A549 (cell line): ENCODE results near the gene DHRS12. TPM values are rescaled to one million over a fixed set of nuclear protein-coding genes. Genes with fewer than 3 reads are reported as not detected.

Experiments
- ATAC-seq, 2 experiments: fragments of 200-7000 bp in 1 of 2; fragments of >200 bp in 1 of 2; cut with Nextera tagmentation in 1 of 2; cut with Tn5 transposase in 1 of 2; 3 replicates each; pipeline versions ENCODE4 v1.8.0 to v1.9.1; 2018 to 2020; ENCODE audit warnings: mild to moderate bottlenecking in 1 of 2, moderate library complexity in 1 of 2
- CTCF ChIA-PET: fragments of 300-600 bp; sonication (Branson Sonifier 250); formaldehyde crosslinking; extraction: SDS; loops from one replicate; lab custom pipeline; 2021; ENCODE audit warnings: antibody characterized with exemption, inconsistent platforms; lab: Yijun Ruan, JAX
- POLR2A ChIA-PET: fragments of 350-600 bp; formaldehyde crosslinking; extraction: SDS; loops from one replicate; lab custom pipeline; 2021; ENCODE audit warnings: antibody characterized with exemption, inconsistent platforms; lab: Yijun Ruan, JAX
- DNase-seq, 2 experiments: peaks; one replicate each; pipeline versions ENCODE4 v3.0.0 to v3.0.0-alpha.2; 2011 to 2016; ENCODE audit warnings: low read depth in 1 of 2, low spot score in 1 of 2
- FAIRE-seq: peaks from 2 replicates; lab custom pipeline; 2011; peaks lifted over from hg19 to GRCh38; lab: Jason Lieb, UNC
- H3K27ac ChIP-seq, 2 experiments: fragments of >200 bp; sonication (Bioruptor Twin); formaldehyde crosslinking; 3 replicates each; pipeline ENCODE4 v1.5.1; 2016 to 2017
- H3K4me1 ChIP-seq: fragments of >200 bp; sonication (Bioruptor Twin); formaldehyde crosslinking; 3 replicates; pipeline ENCODE4 v1.6.1; 2016
- H3K4me2 ChIP-seq: fragments of >200 bp; sonication (Bioruptor Twin); formaldehyde crosslinking; 3 replicates; pipeline ENCODE4 v1.6.1; 2016
- H3K4me3 ChIP-seq: fragments of >200 bp; sonication (Bioruptor Twin); formaldehyde crosslinking; 3 replicates; pipeline ENCODE4 v1.5.1; 2016
- H3K9me3 ChIP-seq: fragments of >200 bp; sonication (Bioruptor Twin); formaldehyde crosslinking; 3 replicates; pipeline ENCODE4 v1.6.1; 2016
- BHLHE40 ChIP-seq: IDR thresholded peaks from 2 replicates; pipeline ENCODE4 v1.6.1; 2012; ENCODE audit warnings: low read depth, low read length, inconsistent platforms
- EP300 ChIP-seq, 2 experiments: fragments of >200 bp; sonication (Bioruptor Twin); formaldehyde crosslinking; IDR thresholded peaks; 2 replicates in 1 of 2; 3 replicates in 1 of 2; pipeline ENCODE4 v1.6.1; 2016 to 2017
- HDAC2 ChIP-seq: fragments of 200-600 bp; sonication (generic); IDR thresholded peaks from 2 replicates; pipeline ENCODE4 v1.6.1; 2016
- HOXB13 ChIP-seq: fragments of 250-450 bp; sonication (Bioruptor Pico); IDR thresholded peaks from 2 replicates; pipeline ENCODE4 v1.5.0; 2020; ENCODE audit warnings: low read depth, mild to moderate bottlenecking, moderate library complexity
- HOXB5 ChIP-seq: fragments of 250-450 bp; sonication (Bioruptor Pico); IDR thresholded peaks from 2 replicates; pipeline ENCODE4 v1.5.0; 2020; ENCODE audit warnings: mild to moderate bottlenecking, moderate library complexity
- KDM1A ChIP-seq: fragments of 200-600 bp; sonication (generic); IDR thresholded peaks from 2 replicates; pipeline ENCODE4 v1.6.1; 2016; ENCODE audit warnings: low read depth, mild to moderate bottlenecking
- MAFK ChIP-seq: fragments of 450-650 bp; IDR thresholded peaks from 2 replicates; pipeline ENCODE4 v1.6.1; 2014; ENCODE audit not compliant: partially characterized antibody
- MAZ ChIP-seq: fragments of 150-350 bp; IDR thresholded peaks from 2 replicates; pipeline ENCODE4 v1.6.1; 2014; ENCODE audit warnings: antibody characterized with exemption, low read depth, low read length, borderline replicate concordance
- RAD21 ChIP-seq, 2 experiments: fragments of >200 bp in 1 of 2; sonication (Bioruptor Twin) in 1 of 2; formaldehyde crosslinking in 1 of 2; IDR thresholded peaks in 1 of 2; conservative IDR thresholded peaks in 1 of 2; 2 replicates in 1 of 2; 3 replicates in 1 of 2; pipeline ENCODE4 v1.6.1; 2012 to 2018; ENCODE audit warnings: inconsistent platforms in 1 of 2
- RARB ChIP-seq: fragments of 250-450 bp; sonication (Bioruptor Pico); IDR thresholded peaks from 2 replicates; pipeline ENCODE4 v1.8.0; 2021; ENCODE audit warnings: mild to moderate bottlenecking, moderate library complexity
- RCOR1 ChIP-seq: fragments of 150-350 bp; IDR thresholded peaks from 2 replicates; pipeline ENCODE4 v1.6.1; 2014; ENCODE audit warnings: antibody characterized with exemption, low read length, low read depth
- SMC3 ChIP-seq: fragments of >200 bp; sonication (Bioruptor Twin); formaldehyde crosslinking; IDR thresholded peaks from 3 replicates; pipeline ENCODE4 v1.6.1; 2018; ENCODE audit warnings: inconsistent platforms
- SREBF2 ChIP-seq: fragments of 450-650 bp; IDR thresholded peaks from 2 replicates; pipeline ENCODE4 v1.6.1; 2014; ENCODE audit warnings: mild to moderate bottlenecking, moderate library complexity
- TFCP2L1 ChIP-seq: fragments of 250-450 bp; sonication (Bioruptor Pico); IDR thresholded peaks from 2 replicates; pipeline ENCODE4 v1.5.0; 2021; ENCODE audit warnings: mild to moderate bottlenecking
- ZFP36 ChIP-seq: fragments of 450-650 bp; IDR thresholded peaks from 2 replicates; pipeline ENCODE4 v1.6.1; 2014; ENCODE audit warnings: borderline replicate concordance; ENCODE audit not compliant: partially characterized antibody
- WGBS: methylation state at CpG from one replicate; pipeline ENCODE4 v1.1.6; 2017; ENCODE audit errors: missing lambda C conversion rate; 5-methylcytosine and 5-hydroxymethylcytosine counted together
- polyA plus RNA-seq, 4 experiments: library from polyadenylated mRNA; depleted of rRNA in 3 of 4; stranded (reverse); fragments of >200 nt; fragmentation: RNase III in 1 of 4; extraction: RNeasy Plus Mini Kit Qiagen cat#74134 plus additional on column Dnase treatment in 1 of 4; gene quantifications; 2 replicates in 3 of 4; 3 replicates in 1 of 4; pipeline ENCODE4 v1.2.3, GENCODE V29; 2011 to 2017
- TF ChIP-seq, protein P1 (sequence below): fragments of 450-650 bp; IDR thresholded peaks from 2 replicates; pipeline ENCODE4 v1.6.1; 2014; ENCODE audit warnings: antibody characterized with exemption
- TF ChIP-seq, protein P2 (sequence below): fragments of >200 bp; sonication (Bioruptor Twin); formaldehyde crosslinking; IDR thresholded peaks from 3 replicates; pipeline ENCODE4 v1.5.1; 2016
- TF ChIP-seq, protein P3 (sequence below): fragments of 250-450 bp; sonication (Bioruptor Pico); IDR thresholded peaks from 2 replicates; pipeline ENCODE4 v1.5.0; 2021; ENCODE audit warnings: mild to moderate bottlenecking, moderate library complexity, borderline replicate concordance

Gene DHRS12
- polyA plus RNA-seq, 2 of the 4 experiments (the other 2 are of a cell fraction): 4.2 to 7.5 TPM

DNA sequence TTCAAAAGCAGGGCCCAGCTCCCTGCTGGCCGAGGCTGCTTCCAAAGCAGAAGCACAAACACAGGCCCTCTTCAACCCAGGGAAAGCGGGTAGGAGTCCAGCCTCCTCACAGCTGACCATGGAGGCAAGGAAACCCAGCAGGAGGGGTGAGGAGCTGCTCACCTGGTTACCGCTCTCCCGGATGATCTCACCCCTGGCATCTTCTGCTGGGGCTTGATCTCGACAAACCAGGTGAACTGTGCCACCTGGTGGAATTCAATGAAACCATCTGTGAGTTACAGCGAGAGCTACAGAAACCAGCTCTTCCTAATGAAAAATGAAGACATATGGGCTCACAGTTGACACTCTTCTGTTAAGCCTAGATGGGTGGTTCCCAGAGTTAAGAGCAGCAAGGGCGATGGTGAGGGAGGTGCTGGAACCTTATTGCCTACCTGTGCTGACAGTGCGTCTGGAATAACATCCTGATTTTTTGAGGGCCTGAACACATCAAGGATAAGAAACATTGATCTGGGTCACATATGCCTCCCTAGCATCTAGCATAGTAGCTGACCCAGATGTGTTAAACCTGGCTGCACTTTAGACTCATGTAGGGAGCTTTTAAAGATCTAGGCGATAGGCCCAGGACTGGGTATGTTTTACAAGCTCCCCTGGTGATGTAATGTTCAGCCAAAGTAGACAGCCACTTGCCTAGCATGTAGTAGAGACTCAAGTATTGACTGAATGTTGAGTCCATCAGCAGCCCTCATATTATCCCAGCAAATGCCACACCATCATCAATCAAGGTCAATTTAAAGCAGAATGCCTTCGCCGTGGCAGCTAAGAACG is 6.1 kb downstream of the DHRS12 start:
- 51% methylated on average over 12 of the region's 12 CpGs for WGBS

DNA sequence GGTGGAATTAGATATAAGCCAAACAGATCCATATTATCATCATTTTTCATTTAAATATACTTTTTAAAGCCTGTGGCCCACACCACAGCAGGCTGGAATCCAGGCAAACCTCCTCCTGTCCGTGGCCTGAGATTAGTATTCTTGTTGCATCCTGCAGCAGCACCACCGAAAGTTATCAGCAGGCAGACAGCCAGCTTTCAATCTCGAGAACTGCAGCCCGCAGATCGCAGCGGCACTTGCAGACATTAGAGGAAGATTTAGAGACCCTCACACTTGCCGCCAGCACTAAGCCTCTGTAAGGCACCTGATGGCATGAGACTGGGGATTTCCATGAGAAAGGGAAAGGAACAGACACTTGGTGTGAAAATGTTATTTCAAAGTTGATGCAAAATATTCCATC is 7.4 kb downstream of the DHRS12 start:
- Histone ChIP-seq H3K9me3 (no peaks in the 10 kb centered on the region), H3K4me1 (peaks cover 20% of the 10 kb centered on the region), H3K27ac (no peak overlapping the region), H3K4me2 (no peak overlapping the region), H3K4me3 (no peak overlapping the region)
- TF ChIP-seq, protein P1, sequence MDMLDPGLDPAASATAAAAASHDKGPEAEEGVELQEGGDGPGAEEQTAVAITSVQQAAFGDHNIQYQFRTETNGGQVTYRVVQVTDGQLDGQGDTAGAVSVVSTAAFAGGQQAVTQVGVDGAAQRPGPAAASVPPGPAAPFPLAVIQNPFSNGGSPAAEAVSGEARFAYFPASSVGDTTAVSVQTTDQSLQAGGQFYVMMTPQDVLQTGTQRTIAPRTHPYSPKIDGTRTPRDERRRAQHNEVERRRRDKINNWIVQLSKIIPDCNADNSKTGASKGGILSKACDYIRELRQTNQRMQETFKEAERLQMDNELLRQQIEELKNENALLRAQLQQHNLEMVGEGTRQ: no peak
- TF ChIP-seq SREBF2 (no peak), HOXB5 (CRISPR knock-in tag) (no peak), SMC3 (no peak), HDAC2 (no peak), TFCP2L1 (CRISPR knock-in tag) (no peak), ZFP36 (no peak), BHLHE40 (no peak)
- ChIA-PET CTCF (interaction anchor here (0.9 to 3.7 kb wide), 23 partner anchors 10 to 671 kb away, joined by 3 to 35 read pairs (median 5); no protein-coding TSS in a partner anchor), POLR2A (no interaction called here)
- no peak for FAIRE-seq
- no peak for ATAC-seq
- no peak for DNase-seq
- WGBS: 92% methylated on average over 3 of the region's 7 CpGs

More for the DNA sequence above, 6.1 kb downstream of the DHRS12 start:
- DNase-seq (peak; percentile 44 to 67), ATAC-seq (peak; percentile 63 to 81), FAIRE-seq (no peak)
- no peaks in the 10 kb centered on the region for H3K9me3 ChIP-seq
- H3K27ac ChIP-seq: peak overlapping the region; percentile 51; a peak in 3 of 6 replicates
- ChIA-PET CTCF (interaction anchor here (0.6 to 3.7 kb wide), 50 partner anchors 8 to 672 kb away, joined by 3 to 35 read pairs (median 4); partner anchors contain the start of gene INTS6), POLR2A (interaction anchor here (0.6 to 1.1 kb wide), 4 partner anchors 214 to 649 kb away, joined by 3 to 13 read pairs (median 4); partner anchors contain the start of gene INTS6)
- H3K4me2 ChIP-seq: no peak overlapping the region
- H3K4me1 ChIP-seq: peaks cover 31% of the 10 kb centered on the region
- TF ChIP-seq, protein P2, sequence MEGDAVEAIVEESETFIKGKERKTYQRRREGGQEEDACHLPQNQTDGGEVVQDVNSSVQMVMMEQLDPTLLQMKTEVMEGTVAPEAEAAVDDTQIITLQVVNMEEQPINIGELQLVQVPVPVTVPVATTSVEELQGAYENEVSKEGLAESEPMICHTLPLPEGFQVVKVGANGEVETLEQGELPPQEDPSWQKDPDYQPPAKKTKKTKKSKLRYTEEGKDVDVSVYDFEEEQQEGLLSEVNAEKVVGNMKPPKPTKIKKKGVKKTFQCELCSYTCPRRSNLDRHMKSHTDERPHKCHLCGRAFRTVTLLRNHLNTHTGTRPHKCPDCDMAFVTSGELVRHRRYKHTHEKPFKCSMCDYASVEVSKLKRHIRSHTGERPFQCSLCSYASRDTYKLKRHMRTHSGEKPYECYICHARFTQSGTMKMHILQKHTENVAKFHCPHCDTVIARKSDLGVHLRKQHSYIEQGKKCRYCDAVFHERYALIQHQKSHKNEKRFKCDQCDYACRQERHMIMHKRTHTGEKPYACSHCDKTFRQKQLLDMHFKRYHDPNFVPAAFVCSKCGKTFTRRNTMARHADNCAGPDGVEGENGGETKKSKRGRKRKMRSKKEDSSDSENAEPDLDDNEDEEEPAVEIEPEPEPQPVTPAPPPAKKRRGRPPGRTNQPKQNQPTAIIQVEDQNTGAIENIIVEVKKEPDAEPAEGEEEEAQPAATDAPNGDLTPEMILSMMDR: peak; percentile 63
- TF ChIP-seq MAZ: no peak
- TF ChIP-seq, protein P3, sequence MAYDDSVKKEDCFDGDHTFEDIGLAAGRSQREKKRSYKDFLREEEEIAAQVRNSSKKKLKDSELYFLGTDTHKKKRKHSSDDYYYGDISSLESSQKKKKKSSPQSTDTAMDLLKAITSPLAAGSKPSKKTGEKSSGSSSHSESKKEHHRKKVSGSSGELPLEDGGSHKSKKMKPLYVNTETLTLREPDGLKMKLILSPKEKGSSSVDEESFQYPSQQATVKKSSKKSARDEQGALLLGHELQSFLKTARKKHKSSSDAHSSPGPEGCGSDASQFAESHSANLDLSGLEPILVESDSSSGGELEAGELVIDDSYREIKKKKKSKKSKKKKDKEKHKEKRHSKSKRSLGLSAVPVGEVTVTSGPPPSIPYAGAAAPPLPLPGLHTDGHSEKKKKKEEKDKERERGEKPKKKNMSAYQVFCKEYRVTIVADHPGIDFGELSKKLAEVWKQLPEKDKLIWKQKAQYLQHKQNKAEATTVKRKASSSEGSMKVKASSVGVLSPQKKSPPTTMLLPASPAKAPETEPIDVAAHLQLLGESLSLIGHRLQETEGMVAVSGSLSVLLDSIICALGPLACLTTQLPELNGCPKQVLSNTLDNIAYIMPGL (CRISPR knock-in tag): no peak
- TF ChIP-seq SMC3: peak; percentile 82
- peak; percentile 82 to 83 for TF ChIP-seq RAD21 (conservative IDR thresholded peaks at IDR 0.05 in 1 of 2, IDR thresholded peaks at IDR 0.05 in 1 of 2)
- H3K4me3 ChIP-seq: no peak overlapping the region

DNA sequence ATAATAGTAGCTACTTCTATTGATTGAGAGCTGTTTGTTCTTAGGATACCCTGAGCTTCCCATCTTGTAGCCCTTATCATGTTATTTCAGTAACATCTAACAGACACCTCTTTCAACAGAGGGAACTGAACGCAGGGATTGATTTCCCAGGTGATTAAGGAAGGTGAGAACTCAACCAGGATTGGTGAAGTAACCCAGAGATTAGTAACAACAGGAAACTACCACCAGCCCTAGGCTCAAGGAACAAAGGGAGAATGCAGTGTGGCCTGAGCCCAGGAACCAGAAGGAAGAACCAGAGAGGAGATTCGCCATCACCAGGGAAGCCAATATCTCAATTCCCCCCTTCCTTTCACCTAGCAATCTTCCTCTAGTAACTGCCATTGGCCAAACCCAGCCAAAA is 8.5 kb downstream of the DHRS12 start:
- no peak for FAIRE-seq
- POLR2A ChIA-PET: interaction anchor here (0.9 kb wide), 1 partner anchor 342 kb away, joined by 3 read pairs; the partner anchor contains the start of gene INTS6
- no peaks in the 10 kb centered on the region for H3K9me3 ChIP-seq
- 83% methylated on average over 2 of the region's 2 CpGs for WGBS
- no peak overlapping the region for H3K27ac ChIP-seq
- TF ChIP-seq, protein P1: no peak
- TF ChIP-seq HOXB13 (CRISPR knock-in tag): no peak
- TF ChIP-seq EP300 (IDR thresholded peaks at IDR 0.05): no peak
- no peak for TF ChIP-seq RCOR1
- TF ChIP-seq RARB (CRISPR knock-in tag): no peak
- TF ChIP-seq KDM1A: no peak
- no peak for TF ChIP-seq MAFK
- no peak for TF ChIP-seq BHLHE40
- ATAC-seq: no peak
- peaks cover 13% of the 10 kb centered on the region for H3K4me1 ChIP-seq
- CTCF ChIA-PET: interaction anchor here (0.9 to 1.3 kb wide), 3 partner anchors 9 to 363 kb away, joined by 3 read pairs; no protein-coding TSS in a partner anchor
- no peak for DNase-seq
- no peak overlapping the region for H3K4me2 ChIP-seq
- H3K4me3 ChIP-seq: no peak overlapping the region
